ENCODE measurements around the gene DNAJA1.
"Not testable (repeated sequence)": the region's sequence is repeated elsewhere in the genome, so short reads cannot be mapped to it uniquely, and the experiment has no call there.

The DNAJA1 gene

GRCh38 chr9:33082128-33082527 lies 57.1 kb downstream of the DNAJA1 start:
- DNase-seq (ENCODE audit: low read depth): no peak

- DNase-seq (ENCODE audit: low read depth): no peak
Measured at GRCh38 chr9:33082538-33083326, 57.7 kb downstream of the DNAJA1 start.

GRCh38 chr9:33085672-33086071 lies 60.6 kb downstream of the DNAJA1 start:
- DNase-seq (ENCODE audit: low read depth): not testable (repeated sequence)

All from iris pigment epithelial cell (primary cell).